Measurements from ENCODE around the gene CCDC102A. TPM values are rescaled to one million over a fixed set of nuclear protein-coding genes. Genes with fewer than 3 reads are reported as not detected.

CCDC102A gene
- total and polyA plus RNA-seq, 2 of the 13 experiments (the other 11 are each of a cell fraction or from before 2014, with no cell fraction given), result 2.1 to 2.8 TPM

DNA sequence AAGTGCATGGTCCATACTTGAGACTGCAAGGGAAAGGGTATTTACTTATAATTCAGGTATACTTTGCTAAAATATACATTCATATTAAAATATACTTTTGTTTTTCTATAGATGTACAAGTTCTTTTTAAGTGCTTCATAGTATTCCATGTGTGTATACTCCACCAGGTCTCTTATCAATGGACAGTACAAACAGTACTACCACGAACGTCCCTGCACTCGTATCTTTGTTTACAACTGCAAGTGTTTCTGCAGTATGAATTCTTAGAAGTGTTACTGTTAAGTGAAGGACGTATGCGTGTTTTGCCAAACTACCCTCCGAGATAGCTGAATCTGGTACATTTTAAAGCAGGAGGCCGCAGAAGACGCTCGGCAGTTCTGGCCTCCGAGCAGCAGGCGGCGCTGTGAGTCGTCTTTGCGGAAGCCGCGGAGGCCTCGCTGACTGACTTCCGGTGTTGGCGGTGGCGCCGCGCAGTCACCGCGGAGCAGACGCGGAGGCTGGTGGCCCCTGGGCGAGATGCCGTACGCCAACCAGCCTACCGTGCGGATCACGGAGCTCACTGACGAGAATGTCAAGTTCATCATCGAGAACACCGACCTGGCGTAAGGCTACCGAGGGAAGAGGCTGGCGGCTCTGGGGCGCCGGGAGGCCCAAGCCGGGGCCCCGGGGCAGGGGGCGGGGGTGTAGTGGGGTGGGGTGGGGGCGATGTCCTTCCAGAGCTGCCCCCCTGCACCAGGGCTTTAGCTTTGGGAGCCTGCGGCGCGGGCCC lies 74.0 kb downstream of the CCDC102A start, which contains the start of gene POLR2C (continued):
- TF ChIP-seq, protein P1, sequence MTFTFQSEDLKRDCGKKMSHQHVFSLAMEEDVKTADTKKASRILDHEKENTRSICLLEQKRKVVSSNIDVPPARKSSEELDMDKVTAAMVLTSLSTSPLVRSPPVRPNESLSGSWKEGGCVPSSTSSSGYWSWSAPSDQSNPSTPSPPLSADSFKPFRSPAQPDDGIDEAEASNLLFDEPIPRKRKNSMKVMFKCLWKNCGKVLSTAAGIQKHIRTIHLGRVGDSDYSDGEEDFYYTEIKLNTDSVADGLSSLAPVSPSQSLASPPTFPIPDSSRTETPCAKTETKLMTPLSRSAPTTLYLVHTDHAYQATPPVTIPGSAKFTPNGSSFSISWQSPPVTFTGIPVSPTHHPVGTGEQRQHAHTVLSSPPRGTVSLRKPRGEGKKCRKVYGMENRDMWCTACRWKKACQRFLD (CRISPR knock-in tag; IDR thresholded peaks at IDR 0.05; ENCODE audit: borderline replicate concordance), result 0 out of 2 replicates have a peak, but pooled peaks have one; percentile 75
- TF ChIP-seq ATF3 (CRISPR knock-in tag; IDR thresholded peaks at IDR 0.05), result peak; percentile 57; the same call in 1 of the 2 replicates
- TF ChIP-seq ZFP1 (CRISPR knock-in tag; IDR thresholded peaks at IDR 0.05), result peak; percentile 96; the same call in 1 of the 2 replicates
- peak; percentile 86; the same call in 1 of the 2 replicates for TF ChIP-seq ZNF768 (CRISPR knock-in tag; IDR thresholded peaks at IDR 0.05)
- peak; percentile 60 for TF ChIP-seq PAXIP1 (CRISPR knock-in tag; conservative IDR thresholded peaks at IDR 0.05)
- peak; percentile 85; the same call in 1 of the 2 replicates for TF ChIP-seq ZNF558 (CRISPR knock-in tag; IDR thresholded peaks at IDR 0.05; ENCODE audit: borderline replicate concordance)
- TF ChIP-seq ZNF235 (CRISPR knock-in tag; IDR thresholded peaks at IDR 0.05; ENCODE audit: borderline replicate concordance), result no peak
- TF ChIP-seq, protein P2, sequence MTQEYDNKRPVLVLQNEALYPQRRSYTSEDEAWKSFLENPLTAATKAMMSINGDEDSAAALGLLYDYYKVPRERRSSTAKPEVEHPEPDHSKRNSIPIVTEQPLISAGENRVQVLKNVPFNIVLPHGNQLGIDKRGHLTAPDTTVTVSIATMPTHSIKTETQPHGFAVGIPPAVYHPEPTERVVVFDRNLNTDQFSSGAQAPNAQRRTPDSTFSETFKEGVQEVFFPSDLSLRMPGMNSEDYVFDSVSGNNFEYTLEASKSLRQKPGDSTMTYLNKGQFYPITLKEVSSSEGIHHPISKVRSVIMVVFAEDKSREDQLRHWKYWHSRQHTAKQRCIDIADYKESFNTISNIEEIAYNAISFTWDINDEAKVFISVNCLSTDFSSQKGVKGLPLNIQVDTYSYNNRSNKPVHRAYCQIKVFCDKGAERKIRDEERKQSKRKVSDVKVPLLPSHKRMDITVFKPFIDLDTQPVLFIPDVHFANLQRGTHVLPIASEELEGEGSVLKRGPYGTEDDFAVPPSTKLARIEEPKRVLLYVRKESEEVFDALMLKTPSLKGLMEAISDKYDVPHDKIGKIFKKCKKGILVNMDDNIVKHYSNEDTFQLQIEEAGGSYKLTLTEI (CRISPR knock-in tag; conservative IDR thresholded peaks at IDR 0.05), result no peak
- 0 out of 2 replicates have a peak, but pooled peaks have one; percentile 83 for TF ChIP-seq AKAP8 (CRISPR knock-in tag; IDR thresholded peaks at IDR 0.05)
- peak; percentile 67; the same call in 1 of the 2 replicates for TF ChIP-seq HCFC1 (IDR thresholded peaks at IDR 0.05; ENCODE audit: low read depth, low read length)
- peak; percentile 83; the same call in 1 of the 2 replicates for TF ChIP-seq TMF1 (CRISPR knock-in tag; IDR thresholded peaks at IDR 0.05; ENCODE audit: low read depth)
- TF ChIP-seq, protein P3, sequence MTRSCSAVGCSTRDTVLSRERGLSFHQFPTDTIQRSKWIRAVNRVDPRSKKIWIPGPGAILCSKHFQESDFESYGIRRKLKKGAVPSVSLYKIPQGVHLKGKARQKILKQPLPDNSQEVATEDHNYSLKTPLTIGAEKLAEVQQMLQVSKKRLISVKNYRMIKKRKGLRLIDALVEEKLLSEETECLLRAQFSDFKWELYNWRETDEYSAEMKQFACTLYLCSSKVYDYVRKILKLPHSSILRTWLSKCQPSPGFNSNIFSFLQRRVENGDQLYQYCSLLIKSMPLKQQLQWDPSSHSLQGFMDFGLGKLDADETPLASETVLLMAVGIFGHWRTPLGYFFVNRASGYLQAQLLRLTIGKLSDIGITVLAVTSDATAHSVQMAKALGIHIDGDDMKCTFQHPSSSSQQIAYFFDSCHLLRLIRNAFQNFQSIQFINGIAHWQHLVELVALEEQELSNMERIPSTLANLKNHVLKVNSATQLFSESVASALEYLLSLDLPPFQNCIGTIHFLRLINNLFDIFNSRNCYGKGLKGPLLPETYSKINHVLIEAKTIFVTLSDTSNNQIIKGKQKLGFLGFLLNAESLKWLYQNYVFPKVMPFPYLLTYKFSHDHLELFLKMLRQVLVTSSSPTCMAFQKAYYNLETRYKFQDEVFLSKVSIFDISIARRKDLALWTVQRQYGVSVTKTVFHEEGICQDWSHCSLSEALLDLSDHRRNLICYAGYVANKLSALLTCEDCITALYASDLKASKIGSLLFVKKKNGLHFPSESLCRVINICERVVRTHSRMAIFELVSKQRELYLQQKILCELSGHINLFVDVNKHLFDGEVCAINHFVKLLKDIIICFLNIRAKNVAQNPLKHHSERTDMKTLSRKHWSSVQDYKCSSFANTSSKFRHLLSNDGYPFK (CRISPR knock-in tag; IDR thresholded peaks at IDR 0.05; ENCODE audit: borderline replicate concordance), result peak; percentile 95
- TF ChIP-seq ZKSCAN8 (CRISPR knock-in tag; IDR thresholded peaks at IDR 0.05; ENCODE audit: borderline replicate concordance), result peak; percentile 82
- no peak for TF ChIP-seq FLYWCH1 (CRISPR knock-in tag; IDR thresholded peaks at IDR 0.05)
- no peak for TF ChIP-seq ZNF362 (CRISPR knock-in tag; IDR thresholded peaks at IDR 0.05; ENCODE audit: borderline replicate concordance)
- peak; percentile 45; the same call in 1 of the 2 replicates for TF ChIP-seq MEF2D (CRISPR knock-in tag; IDR thresholded peaks at IDR 0.05)

Measured in HepG2 (cell line).